ENCODE results near the gene IGFBP3.

DNA sequence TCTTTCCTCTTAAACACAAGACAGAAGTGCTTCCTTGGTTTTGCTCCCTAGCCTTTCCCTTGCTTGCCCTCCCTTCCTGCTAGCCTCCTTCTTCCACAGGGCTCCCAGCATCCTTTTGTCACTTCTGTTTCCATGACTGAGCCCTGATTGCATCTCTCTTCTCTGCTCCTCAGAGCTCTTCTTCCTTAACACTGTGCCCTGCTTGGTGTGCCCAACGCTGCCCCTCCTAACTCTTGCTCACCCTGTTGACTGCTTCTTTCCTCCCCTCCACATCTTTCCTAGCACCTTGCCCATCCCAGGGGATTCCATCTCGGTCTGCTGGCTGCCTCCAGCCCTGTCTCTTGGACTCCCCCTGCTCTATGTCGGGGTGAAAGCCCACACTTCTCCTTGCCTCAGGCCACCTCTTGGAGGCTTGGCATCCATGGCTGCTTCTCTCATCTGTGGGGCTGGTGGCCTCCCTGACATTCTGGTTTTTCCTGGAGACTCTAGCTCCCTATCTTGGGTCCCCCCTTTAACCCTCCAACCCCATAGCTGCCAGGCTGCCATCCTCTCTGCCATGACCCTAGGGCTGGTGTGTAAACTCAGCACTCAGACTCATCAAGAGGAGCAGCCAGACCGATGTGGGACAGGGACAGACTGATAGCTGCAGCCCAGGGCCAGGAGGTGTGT is 26.9 kb downstream of the IGFBP3 start:
- TF ChIP-seq, protein P1, sequence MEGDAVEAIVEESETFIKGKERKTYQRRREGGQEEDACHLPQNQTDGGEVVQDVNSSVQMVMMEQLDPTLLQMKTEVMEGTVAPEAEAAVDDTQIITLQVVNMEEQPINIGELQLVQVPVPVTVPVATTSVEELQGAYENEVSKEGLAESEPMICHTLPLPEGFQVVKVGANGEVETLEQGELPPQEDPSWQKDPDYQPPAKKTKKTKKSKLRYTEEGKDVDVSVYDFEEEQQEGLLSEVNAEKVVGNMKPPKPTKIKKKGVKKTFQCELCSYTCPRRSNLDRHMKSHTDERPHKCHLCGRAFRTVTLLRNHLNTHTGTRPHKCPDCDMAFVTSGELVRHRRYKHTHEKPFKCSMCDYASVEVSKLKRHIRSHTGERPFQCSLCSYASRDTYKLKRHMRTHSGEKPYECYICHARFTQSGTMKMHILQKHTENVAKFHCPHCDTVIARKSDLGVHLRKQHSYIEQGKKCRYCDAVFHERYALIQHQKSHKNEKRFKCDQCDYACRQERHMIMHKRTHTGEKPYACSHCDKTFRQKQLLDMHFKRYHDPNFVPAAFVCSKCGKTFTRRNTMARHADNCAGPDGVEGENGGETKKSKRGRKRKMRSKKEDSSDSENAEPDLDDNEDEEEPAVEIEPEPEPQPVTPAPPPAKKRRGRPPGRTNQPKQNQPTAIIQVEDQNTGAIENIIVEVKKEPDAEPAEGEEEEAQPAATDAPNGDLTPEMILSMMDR (IDR thresholded peaks at IDR 0.05): no peak
- TF ChIP-seq POLR2AphosphoS5 (IDR thresholded peaks at IDR 0.05) (no peak), EP300 (IDR thresholded peaks at IDR 0.05) (no peak), POLR2A (IDR thresholded peaks at IDR 0.05) (no peak)

All from gastroesophageal sphincter (tissue), 3 donors.